ENCODE results near the gene HIVEP3.

- TF ChIP-seq CTCF (IDR thresholded peaks at IDR 0.05; ENCODE audit: borderline replicate concordance, extremely low read depth, low read length, poor library complexity, severe bottlenecking), result no peak
- no peak for TF ChIP-seq EZH2 (IDR thresholded peaks at IDR 0.05; ENCODE audit: borderline replicate concordance, low read depth, low read length, severe bottlenecking)
These were observed 173.7 kb downstream of the HIVEP3 start for GRCh38 chr1:41745022-41745421.

Measured in DND-41 (cell line).